C4-2B (cell line): ENCODE results near the gene SCYL3.

ENCODE experiments used
- CTCF ChIP-seq: fragments of 450-650 bp; conservative IDR thresholded peaks from 2 replicates; pipeline ENCODE4 v1.5.1; 2017; ENCODE audit warnings: mild to moderate bottlenecking
- ZFX ChIP-seq: fragments of 450-650 bp; IDR thresholded peaks from 2 replicates; pipeline ENCODE4 v1.6.1; 2017

GRCh38 chr1:169804941-169805340 lies 88.8 kb downstream of the SCYL3 start:
- TF ChIP-seq CTCF, result no peak
- TF ChIP-seq ZFX, result no peak
